Dermis blood vessel endothelial cell (primary cell): ENCODE measurements around the gene LMTK3. TPM values are rescaled to one million over a fixed set of nuclear protein-coding genes. Genes with fewer than 3 reads are reported as not detected.

ENCODE experiments used
- DNase-seq: peaks from one replicate; pipeline ENCODE4 v3.0.0; 2010
- total RNA-seq: library from RNA; depleted of rRNA; stranded (reverse); fragments of >200 nt; gene quantifications from 2 replicates; pipeline ENCODE4 v1.2.3, GENCODE V29; 2014

LMTK3 gene
- total RNA-seq, 1 donor from 2014 or later = not detected

DNA sequence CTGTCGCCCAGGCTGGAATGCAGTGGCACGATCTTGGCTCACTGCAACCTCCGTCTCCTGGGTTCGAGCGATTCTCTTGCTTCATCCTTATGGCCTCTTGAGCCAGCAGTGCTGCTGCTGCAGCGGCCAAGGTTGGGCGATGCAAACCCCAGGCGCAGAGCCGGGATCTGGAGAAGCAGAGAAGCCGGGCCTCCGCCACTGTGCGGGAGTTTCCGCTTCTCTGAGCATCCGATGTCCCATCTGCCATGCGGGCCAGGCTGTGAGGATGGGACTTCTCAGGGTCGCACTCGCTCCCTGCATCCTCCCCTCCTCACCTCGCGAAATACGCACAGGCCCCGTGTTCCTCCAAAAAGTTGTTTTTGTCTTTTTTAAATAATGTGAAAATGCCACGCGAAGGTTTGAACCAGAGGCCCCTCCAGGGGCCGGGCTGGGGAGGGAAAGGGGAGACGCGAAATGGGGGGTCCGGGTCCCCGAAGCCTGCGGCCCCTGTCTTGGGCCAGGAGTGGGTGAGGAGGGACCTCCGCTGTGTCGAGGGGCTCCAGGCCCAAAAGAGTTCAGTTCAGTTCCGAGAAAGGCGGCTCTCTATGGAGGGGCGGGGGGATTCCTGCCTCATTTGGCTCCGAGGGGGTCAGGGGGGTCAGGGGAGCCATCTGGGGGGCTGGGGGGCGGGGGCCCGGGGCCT is 26.6 kb downstream of the LMTK3 start:
- DNase-seq = no peak

DNA sequence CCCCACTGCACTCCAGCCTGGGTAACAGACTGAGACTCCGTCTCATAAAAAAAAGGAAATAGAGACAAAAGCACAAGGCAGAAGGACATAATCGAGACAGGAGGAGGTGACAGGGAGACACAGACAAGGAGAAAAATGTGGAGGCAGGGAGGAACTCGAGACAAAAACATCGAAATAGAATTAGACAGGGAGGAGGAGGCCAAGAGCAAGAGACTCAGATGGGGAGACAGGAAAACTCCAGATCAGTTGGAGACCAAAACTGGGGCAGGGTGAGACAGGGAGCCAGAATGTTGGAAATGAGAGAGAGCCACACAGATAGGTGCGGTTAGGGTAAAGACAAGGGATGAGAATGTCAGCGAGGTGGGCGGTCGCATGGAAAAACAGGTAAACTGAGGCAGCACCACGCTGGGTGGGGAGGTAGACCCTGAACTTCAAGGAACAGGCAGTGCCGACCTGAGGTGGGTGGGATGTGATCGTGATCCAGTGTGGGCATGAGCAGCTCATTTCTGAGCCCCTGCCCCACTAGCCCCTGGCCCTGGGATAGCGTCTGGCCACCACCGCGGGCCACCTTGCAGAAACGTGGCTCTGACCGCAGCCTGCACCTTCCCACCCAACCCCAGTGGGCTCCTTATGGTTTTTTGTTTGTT is 27.3 kb downstream of the LMTK3 start:
- DNase-seq = no peak

DNA sequence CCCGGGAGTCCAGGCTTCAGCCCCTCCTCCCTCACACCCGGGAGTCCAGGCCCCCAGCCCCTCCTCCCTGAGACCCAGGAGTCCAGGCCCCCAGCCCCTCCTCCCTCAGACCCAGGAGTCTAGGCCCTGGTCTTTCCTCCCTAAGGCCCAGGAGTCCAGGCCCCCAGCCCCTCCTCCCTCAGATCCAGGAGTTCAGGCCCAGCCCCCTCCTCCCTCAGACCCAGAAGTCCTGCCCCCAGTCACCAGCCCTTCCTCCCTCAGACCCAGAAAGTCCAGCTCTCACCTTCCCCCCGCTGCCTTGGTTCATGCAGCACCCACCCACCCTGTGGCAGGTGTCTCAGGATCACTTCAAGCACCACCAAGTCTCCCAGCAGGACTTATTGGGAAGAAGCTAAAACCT is 28.3 kb downstream of the LMTK3 start:
- DNase-seq = no peak

DNA sequence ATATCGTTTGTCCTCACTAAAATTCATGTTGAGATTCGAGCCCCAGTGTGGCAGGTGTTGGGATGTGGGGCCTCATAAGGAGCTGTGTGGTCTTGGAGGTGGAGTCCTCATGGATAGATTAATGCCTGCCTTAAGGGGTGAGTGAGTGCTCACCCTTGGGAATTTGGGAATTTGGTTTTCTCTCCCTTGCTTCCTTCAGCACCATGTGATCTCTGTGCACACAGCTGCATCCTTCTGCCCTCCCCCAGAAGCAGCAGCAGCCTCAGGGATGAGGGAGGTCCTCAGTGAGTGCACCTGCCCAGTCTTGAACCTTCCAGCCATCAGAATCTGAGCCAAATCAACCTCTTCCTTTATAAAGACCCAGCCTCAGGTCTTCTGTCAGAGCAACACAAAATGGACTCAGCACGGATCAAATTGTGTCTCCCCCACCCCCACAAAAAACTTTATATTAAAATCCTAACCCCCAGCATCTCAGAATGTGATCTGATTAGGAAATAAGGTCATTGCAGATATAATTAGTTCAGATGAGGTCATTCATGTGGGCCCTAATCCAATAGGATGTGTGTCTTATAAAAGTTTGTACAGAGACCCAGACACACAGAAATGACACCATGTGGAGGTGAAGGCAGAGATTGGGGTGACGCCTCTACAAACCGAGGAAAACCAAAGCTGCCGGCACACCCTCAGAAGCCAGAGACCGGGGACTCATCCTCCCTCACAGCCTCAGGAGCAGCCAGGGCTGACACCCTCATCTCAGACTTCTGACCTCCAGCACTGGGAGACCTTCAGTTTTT is 29.6 kb downstream of the LMTK3 start:
- peak; percentile 50 for DNase-seq

DNA sequence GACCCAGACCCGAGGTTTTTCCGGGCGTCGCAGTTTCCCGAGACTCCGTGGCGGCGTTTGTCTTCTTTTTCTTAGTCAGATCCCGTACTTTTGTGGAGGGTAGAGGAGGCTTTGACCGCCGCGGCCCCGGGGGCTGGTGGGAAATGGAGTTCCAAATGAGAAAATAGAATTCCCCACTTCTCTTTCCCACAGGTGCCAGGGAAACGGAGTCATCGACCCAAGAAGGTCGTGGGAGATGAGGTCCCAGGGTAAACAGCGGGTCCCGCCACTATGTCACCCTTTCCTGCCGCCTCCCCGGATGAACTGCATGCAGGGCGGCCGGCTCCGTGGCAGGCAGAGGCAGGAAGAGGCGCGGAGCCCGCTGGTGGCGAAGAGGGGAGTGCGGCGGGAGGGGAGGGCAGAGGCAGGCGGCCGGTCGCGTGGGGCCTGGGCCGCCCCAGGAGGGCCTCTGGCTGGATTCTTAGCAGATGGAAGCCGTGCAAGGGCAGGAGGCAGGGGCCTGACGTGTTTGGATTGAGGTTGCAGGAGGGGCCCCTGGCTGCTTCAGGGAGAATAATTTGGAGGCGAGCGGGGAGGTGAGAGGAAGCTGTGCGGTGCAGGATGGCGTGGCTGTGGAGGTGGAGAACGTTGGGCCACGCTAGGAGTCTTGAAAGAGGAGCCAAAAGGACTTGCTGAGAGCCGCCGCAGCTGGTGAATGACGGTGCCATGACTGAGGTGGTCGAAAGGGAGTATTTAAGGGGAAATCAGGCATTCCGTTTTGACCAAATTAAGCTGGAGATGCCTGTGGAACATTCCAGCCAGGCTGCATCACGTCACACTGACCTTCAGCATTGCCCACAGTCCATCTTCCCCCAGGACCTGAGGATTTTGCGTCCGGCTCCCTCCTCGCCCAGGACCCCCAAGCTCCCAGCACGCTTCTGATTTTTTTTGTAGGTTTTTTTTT is 30.8 kb downstream of the LMTK3 start:
- DNase-seq = peak; percentile 56

DNA sequence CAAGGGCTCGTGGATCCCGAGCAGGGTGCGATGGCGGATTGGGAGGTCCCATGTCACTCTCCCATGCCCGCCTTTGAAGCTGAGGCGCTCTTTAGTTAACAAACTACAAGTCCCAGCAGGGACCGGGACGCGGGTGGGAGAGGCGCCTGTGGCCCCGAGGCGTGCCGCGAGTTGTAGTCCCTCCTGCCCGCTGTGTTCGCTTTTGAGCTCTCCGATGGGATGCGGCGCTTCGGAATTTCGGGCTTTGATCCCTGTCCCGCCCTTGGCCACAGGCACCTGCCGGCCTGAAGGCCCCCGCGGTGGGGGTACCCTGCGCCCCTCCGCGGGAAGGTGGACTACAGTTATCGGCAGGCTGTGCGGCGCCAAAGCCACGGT is 31.5 kb downstream of the LMTK3 start:
- peak; percentile 48 for DNase-seq

DNA sequence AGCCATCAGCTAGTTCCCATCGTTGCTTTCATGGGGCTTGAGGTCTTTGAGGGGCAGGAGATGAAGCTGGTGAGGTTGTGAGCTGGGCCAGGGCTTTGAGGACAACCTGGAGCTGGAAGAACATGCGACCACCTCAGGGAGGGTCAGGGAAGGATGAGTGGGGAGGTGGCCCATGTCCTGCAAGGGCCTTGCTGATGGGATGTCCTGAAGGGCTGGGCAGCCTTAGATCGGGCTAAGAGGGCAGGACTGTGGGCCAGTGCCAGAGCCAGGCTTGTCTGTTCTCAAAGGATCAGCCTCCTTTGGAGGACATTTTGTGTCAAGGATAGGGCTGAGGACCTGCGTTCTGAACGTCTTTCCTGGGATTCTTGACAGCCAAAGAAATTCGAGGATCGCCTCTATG is 31.9 kb downstream of the LMTK3 start:
- peak; percentile 27 for DNase-seq

DNA sequence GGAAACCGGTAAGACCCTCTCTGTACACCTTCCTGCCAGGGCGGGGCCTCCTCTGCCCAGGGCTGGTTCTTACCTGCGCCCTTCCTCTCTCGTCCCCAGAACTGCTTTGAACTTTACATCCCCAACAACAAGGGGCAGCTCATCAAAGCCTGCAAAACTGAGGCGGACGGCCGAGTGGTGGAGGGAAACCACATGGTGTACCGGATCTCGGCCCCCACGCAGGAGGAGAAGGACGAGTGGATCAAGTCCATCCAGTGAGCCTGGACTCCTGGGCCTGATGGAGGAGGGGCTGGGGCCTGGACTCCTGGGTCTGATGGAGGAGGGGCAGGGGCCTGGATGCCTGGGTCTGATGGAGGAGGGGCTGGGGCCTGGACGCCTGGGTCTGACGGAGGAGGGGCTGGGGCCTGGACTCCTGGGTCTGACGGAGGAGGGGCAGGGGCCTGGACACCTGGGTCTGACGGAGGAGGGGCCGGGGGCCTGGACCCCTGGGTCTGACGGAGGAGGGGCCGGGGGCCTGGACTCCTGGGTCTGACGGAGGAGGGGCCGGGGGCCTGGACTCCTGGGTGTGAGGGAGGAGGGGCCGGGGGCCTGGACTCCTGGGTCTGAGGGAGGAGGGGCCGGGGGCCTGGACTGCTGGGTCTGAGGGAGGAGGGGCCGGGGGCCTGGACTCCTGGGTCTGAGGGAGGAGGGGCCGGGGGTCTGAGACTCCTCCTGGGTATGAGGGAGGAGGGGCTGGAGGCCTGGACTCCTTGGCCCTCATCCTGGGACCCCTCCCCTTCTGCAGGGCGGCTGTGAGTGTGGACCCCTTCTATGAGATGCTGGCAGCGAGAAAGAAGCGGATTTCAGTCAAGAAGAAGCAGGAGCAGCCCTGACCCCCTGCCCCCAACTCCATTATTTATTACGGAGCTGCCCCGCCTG is 33.0 kb downstream of the LMTK3 start:
- no peak for DNase-seq

DNA sequence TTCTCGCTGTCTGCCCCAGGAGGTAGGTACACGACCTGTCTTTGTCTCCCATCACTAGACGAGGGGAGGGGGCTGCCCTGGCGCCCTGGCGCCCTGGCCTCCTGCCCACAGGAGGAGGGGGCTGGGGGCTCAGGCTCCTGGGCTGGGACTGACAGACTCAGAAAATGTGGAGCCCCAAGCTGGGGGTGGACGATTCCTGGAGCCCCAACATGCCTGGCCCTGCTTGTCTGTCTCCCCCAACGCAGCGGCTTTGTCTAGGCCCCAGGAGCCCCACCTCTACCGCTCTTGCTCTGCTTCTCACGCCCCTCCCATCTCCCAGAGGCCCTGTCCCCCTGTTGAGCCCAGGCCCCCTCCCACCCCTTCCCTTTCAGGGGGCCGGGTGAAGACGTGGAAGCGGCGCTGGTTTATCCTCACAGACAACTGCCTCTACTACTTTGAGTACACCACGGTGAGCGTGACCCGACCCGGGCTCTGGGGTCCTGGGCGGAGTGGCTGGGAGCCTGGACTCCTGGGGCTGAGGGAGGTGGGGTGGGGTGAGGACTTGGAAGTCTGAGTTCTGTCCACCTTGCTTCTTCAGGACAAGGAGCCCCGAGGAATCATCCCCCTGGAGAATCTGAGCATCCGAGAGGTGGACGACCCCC is 33.8 kb downstream of the LMTK3 start:
- DNase-seq = no peak

DNA sequence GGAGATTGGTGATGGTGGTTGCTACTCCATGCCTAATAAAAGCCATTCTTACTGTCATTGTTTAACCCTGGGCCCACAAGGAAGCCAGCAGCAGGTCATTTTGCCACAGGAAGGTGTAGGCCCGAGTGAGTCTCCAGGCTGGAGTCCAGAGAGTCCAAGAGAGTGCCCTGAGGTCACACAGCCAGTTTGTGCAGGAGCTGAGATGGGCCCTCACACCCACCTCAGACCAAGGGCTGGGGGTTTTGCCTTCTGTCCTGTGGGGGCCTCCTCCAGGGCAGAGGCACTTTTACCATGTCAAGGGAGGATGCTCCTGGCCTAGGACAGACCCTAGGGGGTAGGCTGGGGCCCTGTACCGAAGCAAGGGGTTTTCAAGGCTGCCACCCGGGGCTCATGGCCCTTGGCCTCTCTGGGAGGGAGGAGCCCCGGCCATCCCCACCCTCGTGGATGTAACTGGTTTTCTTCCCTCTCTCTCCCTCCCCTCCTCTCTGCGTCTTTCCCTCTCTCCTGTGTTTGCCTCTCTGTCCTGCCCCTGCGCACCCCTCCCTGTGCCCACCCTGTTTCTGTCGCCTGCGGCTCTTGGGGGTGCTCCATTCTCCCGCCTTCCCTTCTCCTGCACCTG is 34.5 kb downstream of the LMTK3 start:
- DNase-seq = no peak

DNA sequence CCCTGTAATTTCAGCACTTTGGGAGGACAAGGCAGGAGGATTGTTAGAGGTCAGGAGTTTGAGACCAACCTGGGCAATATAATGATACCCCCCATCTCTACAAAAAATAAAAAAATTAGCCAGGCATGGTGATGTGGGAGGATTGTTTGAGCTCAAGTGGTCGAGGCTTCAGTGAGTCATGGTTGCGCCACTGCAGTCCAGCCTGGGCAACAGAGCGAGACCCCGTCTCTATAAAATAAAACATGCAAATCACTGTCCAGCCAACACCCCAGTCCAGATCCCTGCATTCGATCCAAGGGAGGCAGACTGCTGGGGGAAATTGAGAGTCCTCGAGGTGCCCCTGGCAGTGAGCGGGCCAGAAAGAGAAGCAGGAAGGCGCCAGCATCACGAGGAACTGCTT is 35.5 kb downstream of the LMTK3 start:
- DNase-seq = no peak

DNA sequence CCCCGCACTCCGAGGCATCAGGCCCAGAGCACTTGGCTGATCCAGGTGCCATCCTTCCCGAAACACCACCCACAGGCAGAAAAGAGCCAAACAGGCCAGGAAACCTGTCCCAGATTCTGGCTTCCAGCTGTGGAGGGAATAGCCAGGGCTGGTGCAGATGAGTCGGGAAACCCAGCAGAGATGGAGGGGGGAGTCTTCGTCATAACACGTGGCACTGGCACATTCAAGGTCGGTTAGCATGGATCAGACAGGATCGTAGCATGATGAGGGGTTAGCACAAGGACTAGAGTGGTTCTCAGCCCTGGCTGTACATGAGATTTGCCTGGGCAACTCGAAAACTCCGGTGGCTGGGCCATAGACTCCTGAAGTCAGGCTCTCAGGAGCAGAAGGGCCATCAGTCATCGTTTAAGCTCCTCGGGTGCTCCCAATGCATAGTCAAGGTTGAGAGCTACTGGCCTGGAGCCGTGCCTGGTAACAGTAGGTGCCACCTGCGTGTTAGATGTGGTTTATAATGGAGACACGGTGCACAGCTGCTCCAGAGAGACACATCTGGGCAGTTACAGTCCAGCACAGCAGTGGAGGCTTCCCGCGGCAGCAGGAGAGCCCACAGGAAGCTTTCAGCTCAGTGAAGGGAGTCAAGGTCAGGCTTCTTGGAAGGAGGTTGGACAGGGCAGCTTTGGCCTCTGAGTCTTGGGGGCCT is 36.1 kb downstream of the LMTK3 start:
- DNase-seq = no peak

DNA sequence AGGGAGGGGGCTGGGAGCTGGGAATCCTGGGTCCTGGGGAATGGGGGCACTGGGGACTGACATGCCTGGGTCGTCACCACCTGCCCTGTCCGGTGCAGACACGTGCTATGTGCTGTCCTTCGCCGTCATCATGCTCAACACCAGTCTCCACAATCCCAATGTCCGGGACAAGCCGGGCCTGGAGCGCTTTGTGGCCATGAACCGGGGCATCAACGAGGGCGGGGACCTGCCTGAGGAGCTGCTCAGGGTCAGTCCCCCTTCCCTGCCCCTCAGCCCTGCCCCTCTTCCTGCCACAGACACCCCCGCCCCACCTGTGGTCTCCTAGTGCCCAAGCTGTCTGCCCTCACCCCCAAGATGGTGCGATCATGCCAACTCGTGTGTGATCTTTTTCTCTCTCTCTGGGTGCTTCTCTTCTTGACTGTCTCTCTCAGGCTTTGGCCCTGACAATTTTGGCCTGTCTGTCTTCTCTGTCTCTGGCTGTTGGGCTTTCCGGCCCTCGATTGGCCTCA is 37.5 kb downstream of the LMTK3 start:
- DNase-seq = no peak

DNA sequence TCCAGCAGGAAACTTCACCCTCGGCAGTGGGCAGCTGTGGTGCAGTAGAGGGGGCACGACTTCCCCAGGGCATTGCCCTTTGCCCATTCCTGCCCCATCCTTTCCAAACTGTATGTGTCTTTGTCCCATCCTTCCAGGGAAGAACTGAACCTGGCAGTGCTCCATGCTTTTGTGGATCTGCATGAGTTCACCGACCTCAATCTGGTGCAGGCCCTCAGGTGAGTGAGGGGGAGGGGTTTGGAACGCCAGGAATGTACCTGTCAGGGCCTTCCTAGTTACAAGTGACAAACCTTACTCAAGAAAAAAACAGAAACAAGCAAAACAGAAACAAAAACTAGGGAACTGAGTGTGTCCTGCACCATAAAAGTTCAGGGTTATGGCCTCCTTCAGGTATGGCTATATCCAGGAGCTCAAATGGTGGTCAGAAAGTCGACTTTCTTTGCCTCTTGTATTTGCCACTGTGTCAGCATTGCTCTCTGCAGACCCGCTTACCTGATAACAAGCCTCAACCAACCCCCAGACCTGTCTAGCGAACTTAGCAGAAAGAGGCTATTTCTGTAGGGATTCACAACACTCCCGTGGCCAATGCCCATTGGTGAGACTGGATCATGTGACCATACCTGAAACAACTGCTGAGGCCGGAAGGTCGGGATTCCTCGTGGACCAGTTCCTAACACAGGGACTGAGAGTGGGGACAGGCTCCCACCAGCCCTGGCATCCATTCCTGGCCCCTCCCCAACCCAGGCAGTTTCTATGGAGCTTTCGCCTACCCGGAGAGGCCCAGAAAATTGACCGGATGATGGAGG is 38.3 kb downstream of the LMTK3 start:
- DNase-seq = no peak

DNA sequence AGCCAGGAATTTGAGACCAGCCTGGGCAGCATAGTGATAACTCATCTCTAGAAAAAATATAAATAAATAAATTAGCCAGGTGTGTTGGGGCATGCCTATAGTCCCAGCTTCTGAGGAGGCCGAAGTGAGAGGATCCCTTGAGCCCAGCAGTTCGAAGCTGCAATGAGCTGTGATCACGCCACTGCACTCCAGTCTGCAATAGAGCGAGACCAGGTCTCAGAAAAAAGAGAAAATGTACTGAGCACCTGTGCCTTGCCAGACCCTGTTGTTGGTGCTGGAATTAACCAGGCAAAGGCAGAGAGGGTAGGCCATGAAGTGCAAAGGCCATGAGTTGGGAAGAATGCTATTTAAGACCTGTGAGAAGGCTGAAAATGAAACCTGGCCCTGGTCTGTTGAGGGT is 39.8 kb downstream of the LMTK3 start:
- no peak for DNase-seq

DNA sequence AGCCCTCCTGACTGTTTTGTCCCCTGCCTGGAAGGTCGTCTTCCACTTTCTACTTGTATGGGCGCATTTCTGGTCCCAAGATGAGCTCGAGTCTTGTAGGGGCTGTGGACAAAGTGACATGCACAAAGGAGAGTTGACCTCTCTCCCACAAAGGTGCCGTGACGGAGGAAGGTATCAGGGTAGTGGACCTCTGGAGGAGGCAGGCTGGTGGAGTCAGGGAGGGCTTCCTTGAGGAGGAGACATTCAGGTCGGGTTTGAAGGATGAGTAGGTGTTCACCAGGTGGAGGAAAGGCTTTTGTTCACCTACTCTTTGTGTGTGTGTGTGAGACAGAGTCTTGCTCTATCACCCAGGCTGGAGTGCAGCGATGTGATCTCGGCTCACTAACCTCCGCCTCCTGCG is 40.8 kb downstream of the LMTK3 start:
- DNase-seq = no peak

DNA sequence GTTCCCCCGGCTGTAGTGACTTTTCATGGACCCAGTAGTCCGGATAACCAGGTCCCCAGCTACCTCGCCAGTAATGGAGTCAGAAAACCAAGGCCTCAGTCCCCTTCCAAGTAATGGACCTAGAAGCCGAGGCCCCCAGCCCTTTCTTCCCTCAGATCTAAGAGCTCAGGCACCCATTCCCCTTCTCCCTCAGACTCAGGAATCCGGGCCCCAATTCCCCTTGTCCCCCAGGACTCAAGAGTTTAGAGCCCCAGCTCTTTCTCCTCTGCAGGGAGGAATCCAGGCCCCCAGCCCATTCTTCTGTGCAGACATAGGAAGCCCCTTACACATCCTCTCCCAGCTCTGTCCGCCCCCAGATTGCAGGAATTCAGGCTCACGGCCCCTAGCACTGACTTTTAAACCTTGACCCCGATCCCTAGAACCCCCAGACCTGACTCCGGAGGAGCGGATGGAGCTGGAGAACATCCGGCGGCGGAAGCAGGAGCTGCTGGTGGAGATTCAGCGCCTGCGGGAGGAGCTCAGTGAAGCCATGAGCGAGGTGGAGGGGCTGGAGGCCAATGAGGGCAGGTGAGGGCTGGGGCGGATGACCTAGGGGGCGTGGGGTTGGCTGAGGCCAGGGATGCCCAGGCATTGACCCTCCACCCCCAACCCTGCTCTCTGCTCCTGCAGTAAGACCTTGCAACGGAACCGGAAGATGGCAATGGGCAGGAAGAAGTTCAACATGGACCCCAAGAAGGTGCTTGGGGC is 41.5 kb downstream of the LMTK3 start:
- no peak for DNase-seq

DNA sequence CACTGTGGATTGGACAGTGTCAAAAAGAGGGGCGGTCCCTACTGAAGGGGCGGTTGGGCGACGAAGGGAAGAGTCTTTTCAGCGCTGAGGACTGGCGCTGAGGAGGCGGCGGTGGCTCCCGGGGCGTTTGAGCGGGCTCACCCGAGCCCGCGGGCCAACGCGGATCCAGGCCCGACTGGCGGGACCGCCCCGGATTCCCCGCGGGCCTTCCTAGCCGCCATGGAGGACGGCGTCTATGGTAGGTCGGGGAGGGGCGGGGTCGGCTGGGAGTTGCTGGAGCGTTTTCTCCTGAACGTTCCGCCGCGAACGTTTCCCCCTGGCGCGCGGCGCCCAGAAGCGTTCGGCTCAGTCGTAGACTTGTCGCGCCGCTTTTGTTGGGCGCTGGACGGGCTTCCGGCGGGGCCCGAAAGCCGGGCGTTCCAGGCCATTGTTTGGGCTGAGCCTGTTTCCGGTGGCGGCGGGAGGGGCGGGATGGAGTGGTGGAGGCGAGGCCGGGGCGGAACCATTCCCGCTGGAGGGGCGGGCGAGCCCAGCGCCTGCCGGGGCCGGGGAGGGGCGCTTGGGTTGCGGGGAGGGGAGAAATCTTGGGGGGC is 42.2 kb downstream of the LMTK3 start, which contains the start of gene CYTH2:
Gene CYTH2, plus strand, starts transcription at position 81 of the 593 bp plus-strand sequence. Its CDS starts 139 bp downstream, at position 220.
- DNase-seq = peak; percentile 91
